ENCODE measurements around the gene CIDEB. TPM values are rescaled to one million over a fixed set of nuclear protein-coding genes. Genes with fewer than 3 reads are reported as not detected.

The CIDEB gene
- total RNA-seq, 2 donors from 2014 or later: 19.1 to 34.0 TPM

DNA sequence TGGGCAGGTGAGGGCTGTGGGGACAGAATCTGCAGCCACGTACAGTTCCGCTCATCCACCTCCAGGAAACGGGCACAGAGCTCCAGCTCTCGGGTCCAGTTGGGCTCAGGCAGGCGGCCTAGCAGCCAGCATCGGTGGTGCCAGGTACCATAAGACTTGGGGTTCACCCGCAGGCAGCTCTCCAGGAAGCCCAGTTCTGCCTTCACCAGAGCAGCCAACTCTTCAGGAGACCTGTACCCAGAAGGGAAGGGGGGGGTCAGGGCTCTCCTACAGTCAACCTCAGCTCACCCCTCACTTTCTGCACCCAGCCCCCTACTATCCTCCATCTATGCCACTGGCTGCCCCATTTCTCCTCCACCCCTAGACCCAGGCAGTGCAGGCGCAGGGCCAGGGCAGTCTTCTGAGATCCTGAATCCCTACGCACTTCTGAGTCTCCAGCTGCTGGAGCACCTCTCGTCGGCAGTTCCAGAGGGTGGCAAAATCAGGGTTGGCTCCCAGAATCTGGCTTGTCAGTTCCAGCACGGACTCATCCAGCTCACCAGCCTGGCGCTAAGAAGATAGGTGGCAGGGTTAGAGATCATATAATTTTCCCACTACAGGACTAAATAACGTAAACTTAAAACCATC, 37.8 kb downstream of the CIDEB start:
- Histone ChIP-seq H3K36me3 (replicated peaks in 1 of 2; ENCODE audit: insufficient read depth in 1 of 2, low read depth in 2 of 2) (peaks cover 0 to 15% of the 10 kb centered on the region in 2 donors), H3K27me3 (no peaks in the 10 kb centered on the region), H3K4me3 (no peak overlapping the region), H3K9me3 (no peaks in the 10 kb centered on the region), H3K27ac (no peak overlapping the region), H3K4me1 (peaks cover 41% of the 10 kb centered on the region)
- intact Hi-C loops (cut with DNase I): no loop called here
- no peak for DNase-seq
- ATAC-seq: no peak
- no peak for TF ChIP-seq CTCF (IDR thresholded peaks at IDR 0.05)
- no peak for TF ChIP-seq POLR2A (IDR thresholded peaks at IDR 0.05)
- 86 to 93% methylated on average over 12 to 14 of the region's 14 CpGs for WGBS, 2 donors

- Histone ChIP-seq H3K36me3 (replicated peaks in 1 of 2; ENCODE audit: insufficient read depth in 1 of 2, low read depth in 2 of 2) (peaks cover 0 to 15% of the 10 kb centered on the region in 2 donors), H3K27me3 (no peaks in the 10 kb centered on the region), H3K9me3 (no peaks in the 10 kb centered on the region), H3K4me3 (no peak overlapping the region), H3K4me1 (peaks cover 35% of the 10 kb centered on the region), H3K27ac (no peak overlapping the region)
- intact Hi-C loops (cut with DNase I): no loop called here
- TF ChIP-seq CTCF (IDR thresholded peaks at IDR 0.05) (no peak), POLR2A (IDR thresholded peaks at IDR 0.05) (no peak)
- ATAC-seq (no peak), DNase-seq (no peak)
- 91 to 97% methylated on average over 5 to 8 of the region's 8 CpGs for WGBS, 2 donors
These were observed 38.4 kb downstream of the CIDEB start for GRCh38 chr14:24269368-24269767.

DNA sequence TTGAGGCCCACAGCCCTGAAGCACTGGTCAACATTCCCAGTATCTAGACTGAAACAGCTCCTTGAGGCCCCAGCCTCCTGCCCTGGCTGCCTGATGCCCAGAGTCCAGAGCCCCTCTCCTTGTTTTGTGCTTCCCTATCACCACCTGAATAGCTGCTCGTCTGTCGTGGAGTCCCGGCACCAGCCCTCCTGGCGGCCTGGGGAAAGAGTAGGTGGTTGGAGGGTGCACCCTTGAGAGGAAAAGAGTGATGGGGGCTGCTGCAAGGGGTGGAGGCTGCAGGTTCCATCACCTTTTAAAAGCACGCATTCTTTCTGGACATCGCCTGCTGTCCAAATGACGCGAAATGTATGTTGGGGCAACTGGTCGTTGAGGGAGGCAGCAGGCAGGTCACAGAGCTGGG, 39.6 kb downstream of the CIDEB start:
- intact Hi-C loops (cut with DNase I): no loop called here
- 88 to 90% methylated on average over 9 of the region's 9 CpGs for WGBS, 2 donors
- Histone ChIP-seq H3K9me3 (no peaks in the 10 kb centered on the region), H3K36me3 (replicated peaks in 1 of 2; ENCODE audit: insufficient read depth in 1 of 2, low read depth in 2 of 2) (peaks cover 0 to 15% of the 10 kb centered on the region in 2 donors), H3K27me3 (no peaks in the 10 kb centered on the region), H3K27ac (no peak overlapping the region), H3K4me3 (no peak overlapping the region), H3K4me1 (peaks cover 23% of the 10 kb centered on the region)
- ATAC-seq: no peak
- TF ChIP-seq CTCF (IDR thresholded peaks at IDR 0.05) (no peak), POLR2A (IDR thresholded peaks at IDR 0.05) (no peak)
- no peak for DNase-seq

- Histone ChIP-seq H3K27ac (no peak overlapping the region), H3K36me3 (replicated peaks in 1 of 2; ENCODE audit: insufficient read depth in 1 of 2, low read depth in 2 of 2) (peaks cover 0 to 15% of the 10 kb centered on the region in 2 donors), H3K4me1 (peaks cover 16% of the 10 kb centered on the region), H3K9me3 (no peaks in the 10 kb centered on the region), H3K27me3 (no peaks in the 10 kb centered on the region), H3K4me3 (no peak overlapping the region)
- ATAC-seq: no peak
- no peak for DNase-seq
- intact Hi-C loops (cut with DNase I): no loop called here
- WGBS, 2 donors: 90 to 92% methylated on average over 2 to 9 of the region's 9 CpGs
- TF ChIP-seq CTCF (IDR thresholded peaks at IDR 0.05) (no peak), POLR2A (IDR thresholded peaks at IDR 0.05) (no peak)
These were observed 40.3 kb downstream of the CIDEB start for GRCh38 chr14:24267516-24267915.

Data from body of pancreas (tissue), 4 donors.